SJCRH30 (cell line): ENCODE measurements around the gene NARF. TPM values are rescaled to one million over a fixed set of nuclear protein-coding genes. Genes with fewer than 3 reads are reported as not detected.
"Not testable (repeated sequence)": the region's sequence is repeated elsewhere in the genome, so short reads cannot be mapped to it uniquely, and the experiment has no call there.

ENCODE experiments used
- DNase-seq, 2 experiments: peaks; one replicate each; pipeline ENCODE4 v3.0.0-alpha.2; 2015 to 2020
- H3K27ac ChIP-seq: fragments of 250-450 bp; sonication (Bioruptor Pico); 2 replicates; pipeline ENCODE4 v1.5.1; 2020; ENCODE audit warnings: mild to moderate bottlenecking, moderate library complexity
- H3K27me3 ChIP-seq: fragments of 250-450 bp; sonication (Bioruptor Pico); 2 replicates; pipeline ENCODE4 v1.5.1; 2020; ENCODE audit warnings: mild to moderate bottlenecking, moderate library complexity
- H3K36me3 ChIP-seq: fragments of 250-450 bp; sonication (Bioruptor Pico); 2 replicates; pipeline ENCODE4 v1.5.1; 2020; ENCODE audit warnings: mild to moderate bottlenecking, moderate library complexity
- H3K4me1 ChIP-seq: fragments of 250-450 bp; sonication (Bioruptor Pico); 2 replicates; pipeline ENCODE4 v1.5.1; 2020; ENCODE audit warnings: mild to moderate bottlenecking, moderate library complexity
- H3K4me3 ChIP-seq: fragments of 250-450 bp; sonication (Bioruptor Pico); 2 replicates; pipeline ENCODE4 v1.5.1; 2020; ENCODE audit warnings: mild to moderate bottlenecking, moderate library complexity
- H3K9me3 ChIP-seq: fragments of 250-450 bp; sonication (Bioruptor Pico); replicated peaks from 2 replicates; pipeline ENCODE4 v1.5.1; 2020; ENCODE audit warnings: mild to moderate bottlenecking, moderate library complexity
- total RNA-seq: library from RNA; depleted of rRNA; stranded (reverse); fragments of >200 nt; shearing (Covaris generic); gene quantifications from 2 replicates; pipeline ENCODE4 v1.2.3, GENCODE V29; 2014; rRNA removed

NARF gene
- 150 and 156 TPM in 2 replicates for total RNA-seq

DNA sequence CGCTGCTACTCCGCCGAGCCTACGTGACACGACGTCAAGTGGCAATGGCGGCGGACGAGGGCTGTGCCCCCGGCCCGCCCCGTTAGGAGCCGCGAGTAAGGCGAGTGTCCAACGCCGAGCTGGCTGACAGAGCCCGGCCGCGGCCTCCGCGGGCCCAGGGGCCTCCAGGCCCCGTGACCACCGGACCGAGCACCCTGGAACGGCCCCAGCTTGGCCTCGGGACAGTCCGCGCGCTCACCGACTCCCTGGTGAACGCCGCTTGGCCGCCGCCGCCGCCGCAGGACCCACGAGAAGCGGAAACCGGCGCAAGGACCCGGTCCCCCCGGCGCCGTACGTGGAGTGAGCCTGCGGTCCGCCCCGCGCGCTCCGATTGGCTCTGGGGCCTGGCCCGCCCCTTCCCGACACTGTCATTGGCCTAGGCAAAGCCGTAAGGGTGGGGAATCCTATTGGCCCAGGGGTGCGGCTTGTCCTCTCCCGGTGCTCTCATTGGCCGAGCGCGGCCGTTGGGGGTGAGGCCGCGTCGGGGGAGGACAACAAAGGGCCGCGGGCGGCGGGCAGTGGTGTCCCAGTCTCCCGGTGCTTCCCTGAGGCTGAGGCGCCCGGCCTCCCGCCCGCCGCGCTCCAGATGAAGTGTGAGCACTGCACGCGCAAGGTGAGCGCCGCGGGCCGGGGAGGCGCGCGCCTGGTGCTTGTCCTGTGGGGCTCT, at the start of gene NARF:
TSS of gene NARF (plus strand) at position 563 of the 706 bp plus-strand sequence. CDS start at position 626, 63 bp downstream.
- Histone ChIP-seq H3K27me3 (no peaks in the 10 kb centered on the region), H3K36me3 (peaks cover 10% of the 10 kb centered on the region), H3K4me1 (peaks cover 5% of the 10 kb centered on the region), H3K27ac (peak within 1 kb of the TSS; percentile 99), H3K9me3 (no peaks in the 10 kb centered on the region), H3K4me3 (peak within 1 kb of the TSS; percentile 87)
- DNase-seq, result peak; percentile 100

DNA sequence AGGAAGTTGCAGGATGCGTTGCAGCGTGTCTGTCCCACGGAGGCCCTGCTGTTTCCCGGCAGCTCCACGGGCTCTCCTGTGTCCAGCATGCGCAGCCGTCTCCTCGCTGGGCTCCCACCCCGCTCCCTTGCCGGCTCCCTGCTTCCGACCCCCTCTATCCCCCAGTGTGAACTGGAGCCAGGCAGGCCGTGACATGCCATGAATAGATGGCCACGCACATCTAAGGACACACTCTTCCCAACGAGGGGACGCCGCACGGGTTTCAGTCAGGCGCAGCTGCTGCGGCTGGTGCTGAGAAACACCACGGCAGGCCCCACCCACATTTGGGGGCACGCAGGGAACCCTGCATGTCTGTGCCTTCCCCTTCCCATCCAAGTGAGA, 49.6 kb upstream of the NARF start:
- H3K4me1 ChIP-seq, result peaks cover 53% of the 10 kb centered on the region
- peak overlapping the region; percentile 67; the same call in 1 of the 2 replicates for H3K27ac ChIP-seq

DNA sequence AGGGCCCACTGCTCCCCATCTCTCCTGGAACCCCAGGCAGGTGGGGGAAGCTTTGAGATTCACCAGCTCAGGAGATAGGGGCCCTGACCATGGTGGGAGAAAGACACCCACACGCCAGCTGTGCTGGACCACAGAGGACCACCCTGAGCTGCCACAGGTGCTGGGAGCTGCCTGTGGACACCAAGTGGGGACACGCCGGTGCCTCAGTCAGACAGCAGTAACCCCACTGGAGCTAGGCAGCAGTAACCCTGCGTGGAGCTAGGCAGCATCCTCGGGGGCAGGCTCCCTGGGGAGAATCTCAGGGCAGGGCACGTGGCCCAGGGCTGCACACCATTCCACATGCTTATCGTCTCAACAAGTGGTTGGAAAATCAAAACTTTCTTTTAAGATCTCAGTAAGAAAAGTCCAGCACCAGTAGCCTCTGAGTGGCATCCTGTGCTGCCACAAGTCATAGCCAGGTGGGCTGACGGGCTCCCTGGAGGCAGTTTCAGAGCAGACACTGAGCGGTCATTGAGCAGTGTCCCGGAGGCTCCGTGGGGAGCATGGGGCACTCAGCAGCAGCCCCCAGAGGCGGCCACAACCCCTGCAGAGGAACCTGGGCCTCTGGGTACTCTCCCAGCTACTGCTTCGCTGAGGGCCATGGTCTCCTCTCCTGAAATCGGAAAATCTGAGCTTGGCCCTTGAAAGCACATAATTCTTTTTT, 48.4 kb upstream of the NARF start:
- Histone ChIP-seq H3K4me1 (peaks cover 53% of the 10 kb centered on the region), H3K4me3 (peak overlapping the region; percentile 43), H3K36me3 (peaks cover 9% of the 10 kb centered on the region; the same call in 1 of the 2 replicates), H3K9me3 (no peaks in the 10 kb centered on the region), H3K27ac (peak overlapping the region; percentile 67; the same call in 1 of the 2 replicates), H3K27me3 (no peaks in the 10 kb centered on the region)
- DNase-seq, result peak; percentile 63 to 71

More for the DNA sequence above, 49.6 kb upstream of the NARF start:
- peak; percentile 62 to 65 for DNase-seq
- H3K4me3 ChIP-seq, result peak overlapping the region; percentile 43
- peaks cover 18% of the 10 kb centered on the region for H3K36me3 ChIP-seq
- no peaks in the 10 kb centered on the region for H3K9me3 ChIP-seq
- no peaks in the 10 kb centered on the region for H3K27me3 ChIP-seq

DNA sequence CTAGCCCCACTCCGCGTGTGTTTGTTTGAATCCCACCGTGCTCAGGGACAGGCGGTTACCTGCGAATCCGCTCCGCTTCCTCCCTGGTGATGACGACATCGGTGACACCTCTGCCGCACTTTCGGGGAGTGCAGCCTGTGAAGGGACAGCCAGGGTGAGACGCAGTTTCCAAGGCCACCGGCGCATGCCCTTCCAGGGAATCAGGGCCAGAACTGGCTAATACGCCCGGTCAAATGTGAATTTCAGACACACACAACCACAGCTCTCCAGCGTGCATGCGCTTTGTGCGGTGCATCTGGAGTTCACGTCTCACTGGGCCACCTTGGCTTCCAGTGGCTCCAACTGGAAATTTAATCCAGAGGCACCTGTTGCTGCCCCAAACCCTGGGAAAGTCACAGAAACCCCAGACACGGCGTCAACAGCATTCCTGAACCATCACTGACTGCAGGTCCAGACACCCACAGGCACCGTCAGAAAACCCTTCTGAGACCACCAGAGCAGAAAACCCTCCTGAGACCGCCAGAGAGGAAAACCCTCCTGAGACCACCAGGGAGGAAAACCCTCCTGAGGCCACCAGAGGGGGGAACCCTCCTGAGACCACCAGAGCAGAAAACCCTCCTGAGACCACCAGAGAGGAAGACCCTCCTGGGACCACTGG, 47.0 kb upstream of the NARF start:
- no peaks in the 10 kb centered on the region; the same call in 1 of the 2 replicates for H3K36me3 ChIP-seq
- peak; percentile 95 to 96 for DNase-seq
- peak overlapping the region; percentile 43 for H3K4me3 ChIP-seq
- no peaks in the 10 kb centered on the region for H3K27me3 ChIP-seq
- H3K9me3 ChIP-seq, result no peaks in the 10 kb centered on the region
- peak overlapping the region; percentile 67 for H3K27ac ChIP-seq
- H3K4me1 ChIP-seq, result peaks cover 53% of the 10 kb centered on the region

DNA sequence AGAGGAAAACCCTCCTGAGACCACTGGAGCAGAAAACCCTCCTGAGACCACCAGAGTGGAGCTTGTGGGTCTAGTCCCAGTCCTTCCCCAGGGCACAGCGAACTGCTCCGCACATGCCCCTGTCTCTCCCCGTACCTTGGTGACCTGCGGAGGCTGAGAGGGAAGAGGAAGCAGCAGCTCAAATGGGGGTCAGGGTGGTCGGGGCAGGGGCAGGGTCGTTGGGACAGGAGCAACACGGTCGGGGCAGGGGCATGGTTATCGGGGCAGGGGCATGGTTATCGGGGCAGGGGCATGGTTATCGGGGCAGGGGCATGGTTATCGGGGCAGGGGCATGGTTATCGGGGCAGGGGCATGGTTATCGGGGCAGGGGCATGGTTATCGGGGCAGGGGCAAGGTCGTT, 46.5 kb upstream of the NARF start:
- Histone ChIP-seq H3K27ac (peak overlapping the region; percentile 63), H3K4me1 (peaks cover 49% of the 10 kb centered on the region)
- H3K36me3 ChIP-seq, DNase-seq, H3K4me3 ChIP-seq, H3K9me3 ChIP-seq, H3K27me3 ChIP-seq: not testable (repeated sequence)

DNA sequence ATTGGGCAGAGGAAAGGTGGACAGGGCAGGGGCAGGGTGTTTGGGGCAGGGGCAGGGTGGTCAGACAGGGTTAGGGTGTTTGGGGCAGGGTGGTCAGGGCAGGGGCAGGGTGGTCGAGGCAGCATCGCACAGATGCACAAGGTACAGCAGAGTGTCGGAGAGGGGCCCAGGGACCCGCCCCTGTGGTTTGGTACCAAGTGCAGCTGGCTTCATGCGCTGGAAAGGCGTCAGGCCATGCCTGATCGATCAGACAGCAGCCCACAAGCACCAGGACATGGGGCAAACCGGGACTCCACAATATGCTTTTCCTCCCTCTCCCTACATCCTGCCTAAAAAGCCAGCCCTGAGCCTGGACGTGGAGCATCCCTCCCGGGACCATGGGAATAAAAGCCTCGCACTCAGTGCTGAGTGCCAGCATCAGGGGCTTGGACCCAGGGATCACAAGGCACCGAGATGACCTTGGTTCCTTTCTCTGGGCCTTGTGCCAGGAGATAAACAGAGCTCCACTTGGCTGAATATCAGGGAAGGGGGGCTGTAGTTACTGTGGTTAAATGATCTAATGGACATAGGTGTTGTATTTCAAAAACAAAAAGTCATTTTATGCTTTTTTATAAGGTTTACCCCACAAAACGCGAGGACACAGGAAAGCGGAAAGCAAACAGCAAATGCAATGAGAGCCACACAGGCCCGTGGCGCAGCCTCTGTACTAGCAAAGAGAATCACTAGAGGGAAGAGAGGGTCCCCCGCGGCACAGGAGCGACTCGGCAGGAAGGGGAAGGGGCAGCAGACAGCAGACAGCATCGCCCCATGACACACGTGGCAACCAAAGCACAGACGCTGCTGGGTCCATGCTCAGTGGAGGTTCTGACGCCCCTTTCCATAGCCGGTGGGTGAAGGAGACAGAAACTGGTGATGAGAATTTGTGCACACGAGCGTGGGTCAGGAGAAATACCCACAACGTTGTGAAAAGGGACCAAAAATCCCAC, 45.7 kb upstream of the NARF start:
- peaks cover 45% of the 10 kb centered on the region for H3K4me1 ChIP-seq
- H3K4me3 ChIP-seq, result no peak overlapping the region
- H3K27me3 ChIP-seq, result no peaks in the 10 kb centered on the region
- no peaks in the 10 kb centered on the region for H3K36me3 ChIP-seq
- peak overlapping the region; percentile 63 for H3K27ac ChIP-seq
- no peaks in the 10 kb centered on the region for H3K9me3 ChIP-seq
- DNase-seq, result peak; percentile 92 to 95

- Histone ChIP-seq H3K9me3 (no peaks in the 10 kb centered on the region), H3K4me3 (no peak overlapping the region), H3K4me1 (peaks cover 31% of the 10 kb centered on the region), H3K36me3 (no peaks in the 10 kb centered on the region), H3K27ac (no peak overlapping the region), H3K27me3 (no peaks in the 10 kb centered on the region)
- DNase-seq, result peak; percentile 82 to 87
Measured at GRCh38 chr17:82414548-82415281, 43.8 kb upstream of the NARF start.

GRCh38 chr17:82415336-82415735, 43.2 kb upstream of the NARF start:
- Histone ChIP-seq H3K27ac (no peak overlapping the region), H3K36me3 (no peaks in the 10 kb centered on the region), H3K27me3 (no peaks in the 10 kb centered on the region), H3K4me3 (no peak overlapping the region), H3K9me3 (no peaks in the 10 kb centered on the region), H3K4me1 (peaks cover 24% of the 10 kb centered on the region)
- no peak for DNase-seq

DNA sequence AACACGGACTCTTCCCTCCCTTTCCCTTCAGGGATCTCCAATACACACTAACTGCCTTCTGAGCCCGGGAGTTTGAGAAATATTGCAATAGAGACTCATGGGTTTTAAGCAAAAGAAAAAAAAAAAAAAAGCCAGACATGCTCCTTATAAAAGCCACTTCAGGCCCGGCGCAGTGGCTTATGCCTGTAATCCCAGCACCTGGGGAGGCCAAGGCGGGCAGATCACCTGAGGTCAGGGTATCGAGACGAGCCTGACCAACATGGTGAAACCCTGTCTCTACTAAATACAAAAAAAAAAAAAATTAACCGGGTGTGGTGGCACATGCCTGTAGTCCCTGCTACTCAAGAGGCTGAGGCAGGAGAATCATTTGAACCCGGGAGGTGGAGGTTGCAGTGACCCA, 42.8 kb upstream of the NARF start:
- no peaks in the 10 kb centered on the region for H3K36me3 ChIP-seq
- no peaks in the 10 kb centered on the region for H3K27me3 ChIP-seq
- H3K4me3 ChIP-seq, result no peak overlapping the region
- H3K27ac ChIP-seq, result no peak overlapping the region
- H3K9me3 ChIP-seq, result no peaks in the 10 kb centered on the region
- H3K4me1 ChIP-seq, result peaks cover 24% of the 10 kb centered on the region
- no peak for DNase-seq

DNA sequence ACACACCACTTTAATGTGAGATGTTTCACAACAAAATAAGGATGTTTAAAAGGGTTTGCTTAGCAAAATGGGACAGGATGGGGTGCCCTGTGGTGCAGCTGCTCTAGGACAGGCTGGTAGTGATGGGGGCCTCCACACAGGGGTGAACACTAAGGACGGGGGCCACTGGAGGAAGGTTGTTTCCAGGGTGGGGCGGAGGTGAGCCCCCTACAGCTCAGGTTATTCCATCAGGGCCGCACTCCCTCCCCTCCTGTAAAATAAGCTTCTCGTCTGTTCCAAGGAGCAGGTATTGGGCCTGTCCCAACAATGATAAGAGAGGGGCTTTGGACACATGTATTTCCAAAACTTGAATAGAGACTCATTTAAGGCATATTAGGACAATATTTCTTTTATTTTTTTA, 42.3 kb upstream of the NARF start:
- Histone ChIP-seq H3K4me1 (peaks cover 24% of the 10 kb centered on the region), H3K4me3 (no peak overlapping the region), H3K9me3 (no peaks in the 10 kb centered on the region), H3K36me3 (peaks cover 2% of the 10 kb centered on the region; the same call in 1 of the 2 replicates), H3K27me3 (no peaks in the 10 kb centered on the region), H3K27ac (no peak overlapping the region)
- no peak for DNase-seq

DNA sequence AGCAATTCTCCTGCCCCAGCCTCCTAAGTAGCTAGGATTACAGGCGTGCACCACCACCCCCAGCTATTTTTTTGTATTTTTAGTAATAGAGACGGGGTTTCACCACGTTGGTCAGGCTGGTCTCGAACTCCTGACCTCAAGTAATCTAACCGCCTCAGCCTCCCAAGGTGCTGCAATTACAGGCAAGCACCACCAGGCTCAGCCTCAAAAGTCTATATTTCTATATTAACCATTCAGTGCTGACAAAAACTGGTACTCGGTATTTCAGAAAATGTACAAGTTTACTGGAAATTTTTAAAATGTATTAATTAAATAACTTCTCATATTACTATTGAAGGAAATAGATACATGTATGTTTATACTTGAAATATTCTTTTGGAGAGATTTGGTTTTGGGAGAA, 41.8 kb upstream of the NARF start:
- Histone ChIP-seq H3K9me3 (no peaks in the 10 kb centered on the region), H3K4me1 (peaks cover 22% of the 10 kb centered on the region), H3K4me3 (no peak overlapping the region), H3K27ac (no peak overlapping the region), H3K27me3 (no peaks in the 10 kb centered on the region), H3K36me3 (peaks cover 4% of the 10 kb centered on the region; the same call in 1 of the 2 replicates)
- no peak for DNase-seq

GRCh38 chr17:82418001-82418986, 40.2 kb upstream of the NARF start, which contains the start of the genes HEXD and OGFOD3:
Gene HEXD (plus strand): TSS chr17:82418347. CDS start chr17:82419800, 1,453 bp downstream.
Gene OGFOD3 (minus strand): TSS chr17:82418586. CDS start chr17:82418485, 101 bp downstream.
- H3K4me1 ChIP-seq, result peaks cover 9% of the 10 kb centered on the region
- peak within 1 kb of the TSS; percentile 74; the same call in 1 of the 2 replicates for H3K27ac ChIP-seq
- H3K36me3 ChIP-seq, result peaks cover 4% of the 10 kb centered on the region; the same call in 1 of the 2 replicates
- peak; percentile 89 to 96 for DNase-seq
- no peaks in the 10 kb centered on the region; the same call in 1 of the 2 replicates for H3K9me3 ChIP-seq
- peak within 1 kb of the TSS; percentile 100 for H3K4me3 ChIP-seq
- H3K27me3 ChIP-seq, result no peaks in the 10 kb centered on the region
